GM12878 (cell line): Measurements from ENCODE around the gene NDUFS6. TPM values are rescaled to one million over a fixed set of nuclear protein-coding genes. Genes with fewer than 3 reads are reported as not detected.

Experiments
- ATAC-seq: fragments of 200-7000 bp; cut with Tn5 transposase; 3 replicates; pipeline ENCODE4 v1.9.1; 2020; ENCODE audit warnings: mild to moderate bottlenecking, moderate library complexity
- BruUV-seq: library from RNA; stranded (reverse); fragments of 400-500 nt; replicated peaks from 2 replicates; lab custom pipeline; 2021; lab: Mats Ljungman, UMichigan
- CTCF ChIA-PET: fragments of 300-600 bp; sonication (Branson Sonifier 250); formaldehyde crosslinking; extraction: SDS; loops from one replicate; lab custom pipeline; 2021; ENCODE audit warnings: inconsistent platforms; lab: Yijun Ruan, JAX
- POLR2A ChIA-PET: fragments of 350-600 bp; formaldehyde crosslinking; extraction: SDS; loops from one replicate; lab custom pipeline; 2021; ENCODE audit warnings: inconsistent platforms; lab: Charles Lee
- RAD21 ChIA-PET: fragments of 300-600 bp; sonication (Branson Sonifier 250); formaldehyde crosslinking; loops from one replicate; lab custom pipeline; 2023; ENCODE audit warnings: antibody characterized with exemption; ENCODE audit not compliant: unreplicated experiment; lab: Charles Lee
- SMC1A ChIA-PET: fragments of 300-600 bp; sonication (Branson Sonifier 250); formaldehyde crosslinking; loops from one replicate; lab custom pipeline; 2023; ENCODE audit not compliant: unreplicated experiment, uncharacterized antibody; lab: Charles Lee
- DNase-seq: peaks from one replicate; pipeline ENCODE4 v3.0.0-alpha.2; 2011; ENCODE audit warnings: low read depth, low spot score
- FAIRE-seq: peaks from 3 replicates; lab custom pipeline; 2011; peaks lifted over from hg19 to GRCh38; lab: Jason Lieb, UNC
- H2AFZ ChIP-seq: 2 replicates; pipeline ENCODE4 v1.6.0; 2011; ENCODE audit warnings: low read depth, low read length, control low read depth; ENCODE audit not compliant: control insufficient read depth
- H3K27ac ChIP-seq: 2 replicates; pipeline ENCODE4 v1.5.1; 2011; ENCODE audit warnings: control low read depth; ENCODE audit not compliant: control insufficient read depth, insufficient read depth
- H3K27me3 ChIP-seq, 2 experiments: replicated peaks in 1 of 2; 2 replicates each; pipeline versions ENCODE4 v1.6.0 to v1.6.1; 2011; ENCODE audit warnings: low read length in 1 of 2; ENCODE audit not compliant: control insufficient read depth in 2 of 2, insufficient read depth in 2 of 2
- H3K36me3 ChIP-seq, 2 experiments: 2 replicates each; pipeline ENCODE4 v1.5.1; 2011; ENCODE audit warnings: low read length in 1 of 2; ENCODE audit not compliant: control insufficient read depth in 2 of 2, insufficient read depth in 2 of 2
- H3K4me1 ChIP-seq: 2 replicates; pipeline ENCODE4 v1.6.1; 2011; ENCODE audit warnings: mild to moderate bottlenecking, low read length, moderate library complexity, mixed read lengths; ENCODE audit not compliant: control insufficient read depth, insufficient read depth
- H3K4me2 ChIP-seq: 2 replicates; pipeline ENCODE4 v1.6.0; 2011; ENCODE audit warnings: control low read depth; ENCODE audit not compliant: control insufficient read depth, insufficient read depth
- H3K4me3 ChIP-seq: fragments of 200-600 bp; sonication (generic); 2 replicates; pipeline ENCODE4 v1.5.1; 2016
- H3K79me2 ChIP-seq: 2 replicates; pipeline ENCODE4 v1.6.0; 2011; ENCODE audit warnings: low read length; ENCODE audit not compliant: control insufficient read depth, insufficient read depth
- H3K9ac ChIP-seq: 2 replicates; pipeline ENCODE4 v1.8.0; 2011; ENCODE audit warnings: low read length, control low read depth, mixed read lengths; ENCODE audit not compliant: control insufficient read depth, insufficient read depth
- H3K9me3 ChIP-seq: replicated peaks from 3 replicates; pipeline ENCODE4 v1.5.1; 2011; ENCODE audit warnings: mild to moderate bottlenecking, low read length; ENCODE audit not compliant: control insufficient read depth, insufficient read depth
- H4K20me1 ChIP-seq: 2 replicates; pipeline ENCODE4 v1.6.0; 2011; ENCODE audit not compliant: control insufficient read depth, insufficient read depth
- BCL11A ChIP-seq: IDR thresholded peaks from 2 replicates; pipeline ENCODE4 v1.6.1; 2011; ENCODE audit warnings: low read depth, low read length
- ETV6 ChIP-seq, 2 experiments: fragments of 450-650 bp in 1 of 2; IDR thresholded peaks in 1 of 2; conservative IDR thresholded peaks in 1 of 2; 2 replicates each; pipeline ENCODE4 v1.6.1; 2014; ENCODE audit warnings: antibody characterized with exemption in 1 of 2, borderline replicate concordance in 1 of 2, low read depth in 1 of 2, mild to moderate bottlenecking in 1 of 2, moderate library complexity in 1 of 2
- POLR2AphosphoS2 ChIP-seq: IDR thresholded peaks from 2 replicates; pipeline ENCODE4 v1.6.1; 2011; ENCODE audit warnings: low read depth, mild to moderate bottlenecking, low read length, improper control_type of control experiment, moderate library complexity
- PRDM15 ChIP-seq: fragments of 450-650 bp; formaldehyde crosslinking; IDR thresholded peaks from 2 replicates; pipeline ENCODE4 v1.4.0; 2020; ENCODE audit warnings: mild to moderate bottlenecking, moderate library complexity
- SMAD5 ChIP-seq: IDR thresholded peaks from 2 replicates; pipeline ENCODE4 v1.6.1; 2016; ENCODE audit warnings: antibody characterized with exemption, low read depth
- TARDBP ChIP-seq: IDR thresholded peaks from 2 replicates; pipeline ENCODE4 v1.6.1; 2016; ENCODE audit warnings: borderline replicate concordance
- WGBS: methylation state at CpG from one replicate; pipeline ENCODE4 v1.1.6; 2016; ENCODE audit warnings: low lambda C conversion rate; ENCODE audit not compliant: insufficient replicate concordance, insufficient coverage; ENCODE audit errors: missing lambda C conversion rate; 5-methylcytosine and 5-hydroxymethylcytosine counted together
- in situ Hi-C: fragments of 300-500 bp; cut with MboI; formaldehyde crosslinking; loops from 9 replicates; pipeline ENCODE4 v1.14.3; 2018; ENCODE audit warnings: mixed read lengths
- intact Hi-C: fragments of 100-400 bp; cut with micrococcal nuclease; formaldehyde crosslinking; loops from one replicate; pipeline ENCODE4 v1.14.2; 2022; ENCODE audit not compliant: unreplicated experiment
- polyA plus RNA-seq, 11 experiments: library from polyadenylated mRNA; depleted of rRNA in 4 of 11; unstranded in 6 of 11; stranded (reverse) in 5 of 11; fragments of >200 nt; fragmentation: Nextera tagmentation in 4 of 11; fragmentation: Illumina TruSeq in 1 of 11; extraction: Ambion mirVana in 4 of 11; extraction: Trizol in 1 of 11; gene quantifications; 1 replicate in 1 of 11; 2 replicates in 10 of 11; pipeline versions ENCODE4 v1.2.1 to v1.2.3, GENCODE V29; 2011 to 2016; ENCODE audit warnings: inconsistent platforms in 2 of 11, missing spikeins in 2 of 11, low read depth in 1 of 11
- total RNA-seq, 4 experiments: library from RNA; depleted of rRNA in 3 of 4; stranded (reverse); fragments of >200 nt in 3 of 4; fragmentation: Illumina TruSeq in 1 of 4; extraction: Trizol in 1 of 4; gene quantifications; 2 replicates each; pipeline versions ENCODE4 v1.2.1 to v1.2.3, GENCODE V29; 2013 to 2021

NDUFS6 gene
- total and polyA plus RNA-seq, 10 of the 15 experiments (the other 5 are each of a cell fraction or from before 2014, with no cell fraction given): 20.7 to 213 (median 58.3) TPM

- Histone ChIP-seq H3K36me3 (peaks cover 13 to 21% of the 10 kb centered on the region in 2 experiments), H3K27me3 (no peaks in the 10 kb centered on the region), H4K20me1 (no peaks in the 10 kb centered on the region), H2AFZ (no peak overlapping the region), H3K79me2 (peaks cover 56% of the 10 kb centered on the region), H3K27ac (no peak overlapping the region), H3K4me2 (peak overlapping the region; percentile 98), H3K9ac (peak overlapping the region; percentile 23; the same call in 1 of the 2 replicates), H3K9me3 (no peaks in the 10 kb centered on the region), H3K4me1 (peaks cover 28% of the 10 kb centered on the region), H3K4me3 (peak overlapping the region; percentile 33; the same call in 1 of the 2 replicates)
- ChIA-PET SMC1A (interaction anchor here (0.9 kb wide), 1 partner anchor 24 kb away, joined by 3 read pairs; no protein-coding TSS in a partner anchor), CTCF (no interaction called here), RAD21 (interaction anchor here (2.0 kb wide), 1 partner anchor 33 kb away, joined by 10 read pairs; no protein-coding TSS in a partner anchor), POLR2A (no interaction called here)
- FAIRE-seq (no peak), DNase-seq (no peak), ATAC-seq (no peak)
- WGBS: 95% methylated on average over 18 of the region's 18 CpGs
- TF ChIP-seq TARDBP (no peak), POLR2AphosphoS2 (0 out of 2 replicates have a peak, but pooled peaks have one; percentile 13)
- intact Hi-C loops: loop anchor here (10.0 kb wide), 1 partner anchor 482 kb away; no protein-coding TSS in a partner anchor
- in situ Hi-C loops: loop anchor here (5.0 kb wide), 1 partner anchor 310 kb away; no protein-coding TSS in a partner anchor
- BruUV-seq: no TSS peak
Measured at GRCh38 chr5:1797103-1797800, 4.0 kb upstream of the NDUFS6 start.

GRCh38 chr5:1797855-1798254 is 3.4 kb upstream of the NDUFS6 start:
- RAD21 ChIA-PET: interaction anchor here (2.0 kb wide), 1 partner anchor 34 kb away, joined by 10 read pairs; no protein-coding TSS in a partner anchor
- Histone ChIP-seq H3K4me3 (peak overlapping the region; percentile 33; the same call in 1 of the 2 replicates), H3K27ac (no peak overlapping the region), H4K20me1 (no peaks in the 10 kb centered on the region), H3K79me2 (peaks cover 62% of the 10 kb centered on the region), H3K36me3 (peaks cover 14 to 21% of the 10 kb centered on the region in 2 experiments), H3K4me1 (peaks cover 26% of the 10 kb centered on the region), H3K27me3 (no peaks in the 10 kb centered on the region), H3K9ac (peak overlapping the region; percentile 23; the same call in 1 of the 2 replicates)
- BruUV-seq: no TSS peak
- POLR2A ChIA-PET: no interaction called here
- WGBS: 45% methylated on average over 11 of the region's 11 CpGs
- TF ChIP-seq SMAD5 (no peak), BCL11A (no peak), ETV6 (conservative IDR thresholded peaks at IDR 0.05 in 1 of 2, IDR thresholded peaks at IDR 0.05 in 1 of 2; ENCODE audit: borderline replicate concordance in 1 of 2, low read depth in 1 of 2) (no peak), PRDM15 (CRISPR knock-in tag) (no peak)
- TF ChIP-seq, all 136 proteins: peak for 0
- ATAC-seq (no peak), DNase-seq (no peak), FAIRE-seq (no peak)
- H3K4me2 ChIP-seq: peak overlapping the region; percentile 98
- H2AFZ ChIP-seq: no peak overlapping the region
- intact Hi-C loops (loop anchor here (10.0 kb wide), 1 partner anchor 483 kb away; no protein-coding TSS in a partner anchor), in situ Hi-C loops (loop anchor here (5.0 kb wide), 1 partner anchor 311 kb away; no protein-coding TSS in a partner anchor)
- ChIA-PET CTCF (no interaction called here), SMC1A (no interaction called here)
- H3K9me3 ChIP-seq: no peaks in the 10 kb centered on the region
